Left lung (tissue), 10 donors: ENCODE results near the gene SEC14L1. TPM values are rescaled to one million over a fixed set of nuclear protein-coding genes. Genes with fewer than 3 reads are reported as not detected.
A peak's percentile ranks its signal among the peaks of the same experiment; 100 is the strongest.
"Not testable (repeated sequence)": the region's sequence is repeated elsewhere in the genome, so short reads cannot be mapped to it uniquely, and the experiment has no call there.

Experiments used
- ATAC-seq: fragments of 200-7000 bp; cut with Tn5 transposase; one replicate; pipeline ENCODE4 v1.9.1; 2020; ENCODE audit warnings: moderate library complexity
- DNase-seq, 4 donors: peaks; one replicate each; pipeline ENCODE4 v3.0.0-alpha.2; 2013 to 2020
- H3K27ac ChIP-seq, 2 donors: fragments of 200-600 bp; sonication (generic) in 1 of 2; one replicate each; pipeline versions ENCODE4 v1.5.0 to v1.8.0; 2020 to 2021
- H3K27me3 ChIP-seq, 2 donors: fragments of 200-600 bp; sonication (generic) in 1 of 2; one replicate each; pipeline versions ENCODE4 v1.5.0 to v1.8.0; 2020 to 2021
- H3K36me3 ChIP-seq, 2 donors: fragments of 200-600 bp; sonication (generic) in 1 of 2; one replicate each; pipeline versions ENCODE4 v1.5.0 to v1.8.0; 2020 to 2021
- H3K4me1 ChIP-seq, 2 donors: fragments of 200-600 bp; one replicate each; pipeline ENCODE4 v1.8.0; 2021
- H3K4me3 ChIP-seq, 2 donors: fragments of 200-600 bp; sonication (generic) in 1 of 2; one replicate each; pipeline versions ENCODE4 v1.5.0 to v1.8.0; 2020 to 2021; ENCODE audit warnings: mild to moderate bottlenecking in 1 of 2
- H3K9me3 ChIP-seq, 2 donors: fragments of 200-600 bp; sonication (generic) in 1 of 2; one replicate each; pipeline versions ENCODE4 v1.5.0 to v1.8.0; 2020 to 2021
- CTCF ChIP-seq, 2 donors: fragments of 200-600 bp; sonication (generic) in 1 of 2; IDR thresholded peaks; one replicate each; pipeline versions ENCODE4 v1.5.0 to v1.8.0; 2021; ENCODE audit warnings: antibody characterized with exemption in 2 of 2
- intact Hi-C, 2 donors: fragments of 100-400 bp; cut with DNase I; formaldehyde crosslinking; loops; one replicate each; pipeline versions ENCODE4 v1.11.2 to v1.14.2; 2022
- polyA plus RNA-seq, 6 donors: library from polyadenylated mRNA; unstranded; fragments of 120-200 nt; gene quantifications; one replicate each; pipeline ENCODE4 v1.2.1, GENCODE V29; 2013; ENCODE audit not compliant: insufficient read length in 6 of 6
- total RNA-seq, 2 donors: library from RNA; stranded (reverse); fragmentation: NEBNext Ultra II Directional; extraction: Animal tissue kit (Norgen Biotek cat#: 25700); gene quantifications; one replicate each; pipeline ENCODE4 v1.2.1, GENCODE V29; 2021
- donor health status: DM: no; HTN: yes; CAD: no.
- donor health status: DM: no; HTN: no; CAD: no.

Gene SEC14L1
- total and polyA plus RNA-seq, 8 donors, result 79.0 to 151 (median 84.5) TPM

- no peak for DNase-seq
- Histone ChIP-seq H3K36me3 (no peaks in the 10 kb centered on the region), H3K4me3 (no peak overlapping the region), H3K9me3 (no peaks in the 10 kb centered on the region), H3K27ac (peak overlapping the region; percentile 69 to 78), H3K27me3 (no peaks in the 10 kb centered on the region), H3K4me1 (peaks cover 7 to 39% of the 10 kb centered on the region in 2 donors)
- no peak for ATAC-seq
- intact Hi-C loops, result no loop called here
- no peak for TF ChIP-seq CTCF (IDR thresholded peaks at IDR 0.05)
Measured at GRCh38 chr17:77109159-77109759, 31.5 kb upstream of the SEC14L1 start.

GRCh38 chr17:77109764-77110359 lies 30.9 kb upstream of the SEC14L1 start:
- H3K9me3 ChIP-seq, result no peaks in the 10 kb centered on the region
- intact Hi-C loops, result no loop called here
- peak; percentile 48 for ATAC-seq
- no peaks in the 10 kb centered on the region for H3K27me3 ChIP-seq
- no peak overlapping the region for H3K4me3 ChIP-seq
- no peak for TF ChIP-seq CTCF (IDR thresholded peaks at IDR 0.05)
- H3K36me3 ChIP-seq, result no peaks in the 10 kb centered on the region
- peak overlapping the region; percentile 69 to 78 for H3K27ac ChIP-seq
- peak in 1 of 4 donors; percentile 43 for DNase-seq
- H3K4me1 ChIP-seq, result peaks cover 7 to 41% of the 10 kb centered on the region in 2 donors

GRCh38 chr17:77111165-77111933 lies 29.4 kb upstream of the SEC14L1 start:
- H3K4me3 ChIP-seq, ATAC-seq, H3K36me3 ChIP-seq, H3K27me3 ChIP-seq, intact Hi-C loops, DNase-seq, H3K9me3 ChIP-seq: not testable (repeated sequence)
- Histone ChIP-seq H3K27ac (peak overlapping the region; percentile 48 to 69), H3K4me1 (peaks cover 7 to 56% of the 10 kb centered on the region in 2 donors)

GRCh38 chr17:77111934-77112296 lies 28.9 kb upstream of the SEC14L1 start:
- intact Hi-C loops, result no loop called here
- ATAC-seq (peak; percentile 31), DNase-seq (no peak)
- Histone ChIP-seq H3K9me3 (no peaks in the 10 kb centered on the region), H3K4me1 (peaks cover 7 to 61% of the 10 kb centered on the region in 2 donors), H3K36me3 (no peaks in the 10 kb centered on the region), H3K4me3 (no peak overlapping the region), H3K27me3 (no peaks in the 10 kb centered on the region), H3K27ac (peak overlapping the region; percentile 48 to 69)
- TF ChIP-seq CTCF (IDR thresholded peaks at IDR 0.05), result no peak

- no peaks in the 10 kb centered on the region for H3K9me3 ChIP-seq
- no peak for ATAC-seq
- intact Hi-C loops, result no loop called here
- DNase-seq, result no peak
- no peak for TF ChIP-seq CTCF (IDR thresholded peaks at IDR 0.05)
- H3K27ac ChIP-seq, result peak overlapping the region; percentile 45 to 51
- peaks cover 7 to 67% of the 10 kb centered on the region in 2 donors for H3K4me1 ChIP-seq
- no peak overlapping the region for H3K4me3 ChIP-seq
- H3K27me3 ChIP-seq, result no peaks in the 10 kb centered on the region
- H3K36me3 ChIP-seq, result no peaks in the 10 kb centered on the region
Measured at GRCh38 chr17:77115510-77115909, 25.3 kb upstream of the SEC14L1 start.
